ENCODE measurements around the gene FGF4.

DNA sequence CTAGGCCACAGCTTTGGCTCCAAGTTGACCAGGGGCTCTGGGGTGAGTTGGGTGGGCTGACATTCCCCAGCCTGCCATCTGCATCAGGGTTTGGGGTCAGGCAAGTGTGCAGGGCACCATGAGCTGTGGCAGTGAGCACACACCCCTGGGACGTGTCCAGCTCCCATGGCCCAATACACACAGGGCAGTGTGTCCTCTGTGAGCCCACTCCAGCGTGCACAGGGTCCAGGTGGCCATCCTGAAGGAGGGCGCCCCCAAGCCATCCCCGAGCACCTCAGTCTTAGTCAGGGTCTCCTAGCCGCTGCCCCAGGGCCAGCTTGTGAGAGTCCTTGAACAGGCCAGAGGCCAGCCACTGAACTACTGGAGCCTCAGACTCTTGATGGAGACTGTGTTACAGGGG is 45.3 kb upstream of the FGF4 start:
- TF ChIP-seq CTCF (conservative IDR thresholded peaks at IDR 0.05; ENCODE audit: low read length) (no peak), EZH2phosphoT487 (IDR thresholded peaks at IDR 0.05; ENCODE audit: borderline replicate concordance) (no peak)

Data from Loucy (cell line).